K562 (cell line): ENCODE results near the gene RSBN1L. TPM values are rescaled to one million over a fixed set of nuclear protein-coding genes. Genes with fewer than 3 reads are reported as not detected.
A peak's percentile ranks its signal among the peaks of the same experiment; 100 is the strongest.

Source experiments
- ATAC-seq: fragments of 200-7000 bp; cut with Tn5 transposase; 3 replicates; pipeline ENCODE4 v1.9.1; 2020; ENCODE audit warnings: moderate library complexity
- BruUV-seq: library from RNA; stranded (reverse); fragments of 400-500 nt; replicated peaks from 2 replicates; lab custom pipeline; 2021; lab: Mats Ljungman, UMichigan
- CTCF ChIA-PET: fragments of 300-600 bp; formaldehyde crosslinking; extraction: SDS; loops from one replicate; lab custom pipeline; 2021; ENCODE audit warnings: low intra/inter-chr PET ratio; lab: Yijun Ruan, JAX
- POLR2A ChIA-PET: fragments of 300-600, 350-650 bp; sonication (Branson Sonifier 250); formaldehyde crosslinking; extraction: SDS; loops from one replicate; lab custom pipeline; 2021; ENCODE audit warnings: antibody characterized with exemption, inconsistent platforms; lab: Yijun Ruan, JAX
- DNase-seq, 4 experiments: peaks; one replicate each; pipeline versions ENCODE4 v3.0.0 to v3.0.0-alpha.2; 2011 to 2018; ENCODE audit warnings: low spot score in 3 of 4, mixed read lengths in 3 of 4; ENCODE audit errors: extremely low read depth in 1 of 4
- FAIRE-seq: peaks from 2 replicates; lab custom pipeline; 2011; peaks lifted over from hg19 to GRCh38; lab: Jason Lieb, UNC
- H2AFZ ChIP-seq: 2 replicates; pipeline ENCODE4 v1.6.0; 2011; ENCODE audit warnings: low read depth, low read length, control low read depth, inconsistent platforms
- H3K27ac ChIP-seq: fragments of 200-600 bp; 3 replicates; pipeline ENCODE4 v1.8.0; 2011; ENCODE audit warnings: low read depth, mild to moderate bottlenecking, control low read depth, inconsistent platforms, low read length, moderate library complexity, mixed read lengths; ENCODE audit errors: extremely low read depth
- H3K27me3 ChIP-seq, 2 experiments: fragments of 300-600 bp in 1 of 2; 2 replicates in 1 of 2; 3 replicates in 1 of 2; pipeline versions ENCODE4 v1.6.0 to v1.8.0; 2011; ENCODE audit warnings: inconsistent platforms in 2 of 2, low read length in 2 of 2, mild to moderate bottlenecking in 1 of 2, mixed read lengths in 1 of 2, moderate library complexity in 1 of 2; ENCODE audit not compliant: control insufficient read depth in 2 of 2, insufficient read depth in 2 of 2
- H3K36me3 ChIP-seq: fragments of 300-600 bp; 3 replicates; pipeline ENCODE4 v1.8.0; 2011; ENCODE audit warnings: mild to moderate bottlenecking, low read length, inconsistent platforms; ENCODE audit not compliant: control insufficient read depth, insufficient read depth
- H3K4me1 ChIP-seq, 2 experiments: fragments of 200-600 bp in 1 of 2; replicated peaks in 1 of 2; 2 replicates in 1 of 2; 3 replicates in 1 of 2; pipeline versions ENCODE4 v1.5.1 to v1.8.0; 2011; ENCODE audit warnings: inconsistent platforms in 2 of 2, low read length in 2 of 2, mild to moderate bottlenecking in 1 of 2, mixed read lengths in 1 of 2, moderate library complexity in 1 of 2; ENCODE audit not compliant: control insufficient read depth in 2 of 2, insufficient read depth in 2 of 2
- H3K4me2 ChIP-seq: 2 replicates; pipeline ENCODE4 v1.6.1; 2011; ENCODE audit warnings: low read length, control low read depth, inconsistent platforms, mixed read lengths; ENCODE audit not compliant: insufficient read depth
- H3K4me3 ChIP-seq: fragments of 200-600 bp; sonication (generic), shearing (Covaris generic); 2 replicates; pipeline ENCODE4 v1.5.1; 2016; ENCODE audit warnings: control low read depth, inconsistent platforms
- H3K79me2 ChIP-seq: fragments of 200-600 bp; 3 replicates; pipeline ENCODE4 v1.8.0; 2011; ENCODE audit warnings: low read length, inconsistent platforms; ENCODE audit not compliant: control insufficient read depth, insufficient read depth
- H3K9ac ChIP-seq, 2 experiments: 2 replicates each; pipeline versions ENCODE4 v1.6.0 to v1.6.1; 2011; ENCODE audit warnings: low read depth in 2 of 2, low read length in 2 of 2, control low read depth in 1 of 2, inconsistent platforms in 1 of 2, mild to moderate bottlenecking in 1 of 2, mixed read lengths in 1 of 2; ENCODE audit not compliant: insufficient read depth in 1 of 2
- H3K9me1 ChIP-seq: one replicate; pipeline ENCODE4 v1.6.0; 2011; ENCODE audit warnings: inconsistent platforms, mild to moderate bottlenecking, low read length, moderate library complexity; ENCODE audit not compliant: control insufficient read depth, insufficient read depth
- H3K9me3 ChIP-seq: replicated peaks from 2 replicates; pipeline ENCODE4 v1.5.1; 2011; ENCODE audit warnings: low read depth, low read length, inconsistent platforms; ENCODE audit not compliant: control insufficient read depth, insufficient read depth
- H4K20me1 ChIP-seq: replicated peaks from 2 replicates; pipeline ENCODE4 v1.6.1; 2011; ENCODE audit warnings: low read length, inconsistent platforms, mixed read lengths; ENCODE audit not compliant: control insufficient read depth, insufficient read depth
- DNMT1 ChIP-seq: fragments of 450-650 bp; IDR thresholded peaks from 2 replicates; pipeline ENCODE4 v1.6.1; 2016; ENCODE audit warnings: antibody characterized with exemption, mild to moderate bottlenecking
- ERF ChIP-seq: fragments of 450-650 bp; formaldehyde crosslinking; IDR thresholded peaks from 2 replicates; pipeline ENCODE4 v1.4.0; 2020; ENCODE audit warnings: mild to moderate bottlenecking, mixed read lengths
- PCBP2 ChIP-seq: fragments of 200-400 bp; formaldehyde crosslinking; IDR thresholded peaks from 2 replicates; pipeline ENCODE4 v1.6.1; 2018; ENCODE audit warnings: low read length, low read depth, mild to moderate bottlenecking, moderate library complexity; ENCODE audit not compliant: poor library complexity, severe bottlenecking
- PPARD ChIP-seq: fragments of 250-450 bp; sonication (Bioruptor Pico); IDR thresholded peaks from 2 replicates; pipeline ENCODE4 v1.8.0; 2022; ENCODE audit warnings: inconsistent platforms, mild to moderate bottlenecking, moderate library complexity
- in situ Hi-C: fragments of 300-500 bp; cut with MboI; formaldehyde crosslinking; loops from 4 replicates; pipeline ENCODE4 v1.15.0; 2018; ENCODE audit warnings: inconsistent platforms, mixed read lengths
- intact Hi-C: fragments of 100-400 bp; cut with micrococcal nuclease; formaldehyde crosslinking; loops from 2 replicates; pipeline ENCODE4 v1.14.2; 2022
- polyA plus RNA-seq, 8 experiments: library from polyadenylated mRNA; depleted of rRNA in 4 of 8; stranded (reverse) in 5 of 8; unstranded in 3 of 8; fragments of >200 nt; fragmentation: Nextera tagmentation in 2 of 8; fragmentation: Illumina TruSeq in 1 of 8; extraction: Ambion mirVana in 2 of 8; extraction: Trizol in 1 of 8; gene quantifications; 2 replicates each; pipeline versions ENCODE4 v1.2.1 to v1.2.3, GENCODE V29; 2011 to 2014; ENCODE audit warnings: inconsistent platforms in 1 of 8, missing spikeins in 1 of 8
- total RNA-seq, 7 experiments: library from RNA; depleted of rRNA in 6 of 7; stranded (reverse); fragments of >200 nt in 6 of 7; fragmentation: Illumina TruSeq in 2 of 7; extraction: Trizol in 2 of 7; gene quantifications; 2 replicates each; pipeline versions ENCODE4 v1.2.1 to v1.2.3, GENCODE V29; 2011 to 2021; ENCODE audit warnings: low replicate concordance in 1 of 7
- TF ChIP-seq, protein P1 (sequence below): fragments of 450-650 bp; formaldehyde crosslinking; IDR thresholded peaks from 2 replicates; pipeline ENCODE4 v1.4.0; 2020; ENCODE audit warnings: mild to moderate bottlenecking, moderate library complexity

Gene RSBN1L
- total and polyA plus RNA-seq, 9 of the 15 experiments (the other 6 are each of a cell fraction or from before 2014, with no cell fraction given), result 6.2 to 35.2 (median 20.1) TPM

DNA sequence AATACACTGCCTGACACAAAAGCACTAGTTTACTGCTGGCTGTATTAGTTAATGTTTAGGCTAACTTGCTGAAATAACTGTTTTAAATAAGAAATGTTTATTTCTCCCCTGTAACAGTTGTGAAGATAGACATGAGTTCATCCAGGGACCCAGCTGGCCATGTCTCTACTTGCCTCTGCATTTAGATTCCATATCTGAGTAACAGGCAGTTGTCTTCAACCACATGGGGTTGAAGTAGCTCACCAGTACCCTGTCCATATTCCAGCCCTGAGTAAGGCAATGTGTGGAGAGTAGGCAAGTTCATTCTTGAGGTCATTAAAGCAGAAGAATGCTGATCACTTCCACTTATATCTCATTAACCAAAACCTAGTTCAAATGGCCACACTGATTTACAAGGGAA is 31.1 kb upstream of the RSBN1L start:
- no peaks in the 10 kb centered on the region for H3K36me3 ChIP-seq
- ATAC-seq (peak; percentile 39; the same call in 1 of the 3 replicates), DNase-seq (no peak), FAIRE-seq (no peak)
- no peaks in the 10 kb centered on the region for H3K79me2 ChIP-seq
- in situ Hi-C loops (loop anchor here (5.0 to 25.0 kb wide), 3 partner anchors 267 to 547 kb away; no protein-coding TSS in a partner anchor), intact Hi-C loops (loop anchor here (5.0 kb wide), 1 partner anchor 362 kb away; no protein-coding TSS in a partner anchor)
- H2AFZ ChIP-seq, result no peak overlapping the region
- H3K27ac ChIP-seq, result no peak overlapping the region
- CTCF ChIA-PET, result interaction anchor here (0.6 kb wide), 1 partner anchor 274 kb away, joined by 4 read pairs; no protein-coding TSS in a partner anchor
- no peak overlapping the region for H3K9ac ChIP-seq
- no peaks in the 10 kb centered on the region for H3K9me1 ChIP-seq
- H3K27me3 ChIP-seq, result no peaks in the 10 kb centered on the region
- POLR2A ChIA-PET, result interaction anchor here (1.5 kb wide), 1 partner anchor 30 kb away, joined by 3 read pairs; no protein-coding TSS in a partner anchor
- TF ChIP-seq PPARD (CRISPR knock-in tag) (no peak), PCBP2 (no peak), DNMT1 (no peak), ERF (CRISPR knock-in tag) (no peak)
- TF ChIP-seq, protein P1, sequence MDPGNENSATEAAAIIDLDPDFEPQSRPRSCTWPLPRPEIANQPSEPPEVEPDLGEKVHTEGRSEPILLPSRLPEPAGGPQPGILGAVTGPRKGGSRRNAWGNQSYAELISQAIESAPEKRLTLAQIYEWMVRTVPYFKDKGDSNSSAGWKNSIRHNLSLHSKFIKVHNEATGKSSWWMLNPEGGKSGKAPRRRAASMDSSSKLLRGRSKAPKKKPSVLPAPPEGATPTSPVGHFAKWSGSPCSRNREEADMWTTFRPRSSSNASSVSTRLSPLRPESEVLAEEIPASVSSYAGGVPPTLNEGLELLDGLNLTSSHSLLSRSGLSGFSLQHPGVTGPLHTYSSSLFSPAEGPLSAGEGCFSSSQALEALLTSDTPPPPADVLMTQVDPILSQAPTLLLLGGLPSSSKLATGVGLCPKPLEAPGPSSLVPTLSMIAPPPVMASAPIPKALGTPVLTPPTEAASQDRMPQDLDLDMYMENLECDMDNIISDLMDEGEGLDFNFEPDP (CRISPR knock-in tag), result no peak
- H4K20me1 ChIP-seq, result no peaks in the 10 kb centered on the region
- BruUV-seq, result no TSS peak
- no peaks in the 10 kb centered on the region for H3K9me3 ChIP-seq
- no peak overlapping the region for H3K4me2 ChIP-seq
- no peaks in the 10 kb centered on the region for H3K4me1 ChIP-seq
- no peak overlapping the region for H3K4me3 ChIP-seq
